ENCODE results near the gene TBC1D32. TPM values are rescaled to one million over a fixed set of nuclear protein-coding genes. Genes with fewer than 3 reads are reported as not detected.

The TBC1D32 gene
- polyA plus RNA-seq, 1 of the 3 experiments (the other 2 are of a cell fraction) = 2.3 TPM

DNA sequence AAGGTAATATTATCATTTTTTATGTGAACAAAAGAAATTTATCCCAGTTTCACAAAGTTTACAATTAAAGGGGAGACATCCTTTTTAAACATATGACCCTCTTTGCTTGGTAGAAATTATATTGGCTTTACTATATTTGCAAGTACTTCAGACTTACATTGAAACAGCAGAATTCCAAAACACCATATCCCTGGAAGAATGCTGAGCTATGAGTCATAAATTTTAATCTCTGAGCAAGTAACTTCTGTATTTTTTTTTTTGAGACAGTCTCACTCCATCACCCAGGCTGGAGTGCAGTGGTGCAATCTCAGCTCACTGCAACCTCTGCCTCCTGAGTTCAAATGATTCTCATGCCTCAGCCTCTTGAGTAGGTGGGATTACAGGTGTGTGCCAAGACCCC is 240.4 kb downstream of the TBC1D32 start:
- no peak overlapping the region for H3K4me2 ChIP-seq
- TF ChIP-seq, protein P1, sequence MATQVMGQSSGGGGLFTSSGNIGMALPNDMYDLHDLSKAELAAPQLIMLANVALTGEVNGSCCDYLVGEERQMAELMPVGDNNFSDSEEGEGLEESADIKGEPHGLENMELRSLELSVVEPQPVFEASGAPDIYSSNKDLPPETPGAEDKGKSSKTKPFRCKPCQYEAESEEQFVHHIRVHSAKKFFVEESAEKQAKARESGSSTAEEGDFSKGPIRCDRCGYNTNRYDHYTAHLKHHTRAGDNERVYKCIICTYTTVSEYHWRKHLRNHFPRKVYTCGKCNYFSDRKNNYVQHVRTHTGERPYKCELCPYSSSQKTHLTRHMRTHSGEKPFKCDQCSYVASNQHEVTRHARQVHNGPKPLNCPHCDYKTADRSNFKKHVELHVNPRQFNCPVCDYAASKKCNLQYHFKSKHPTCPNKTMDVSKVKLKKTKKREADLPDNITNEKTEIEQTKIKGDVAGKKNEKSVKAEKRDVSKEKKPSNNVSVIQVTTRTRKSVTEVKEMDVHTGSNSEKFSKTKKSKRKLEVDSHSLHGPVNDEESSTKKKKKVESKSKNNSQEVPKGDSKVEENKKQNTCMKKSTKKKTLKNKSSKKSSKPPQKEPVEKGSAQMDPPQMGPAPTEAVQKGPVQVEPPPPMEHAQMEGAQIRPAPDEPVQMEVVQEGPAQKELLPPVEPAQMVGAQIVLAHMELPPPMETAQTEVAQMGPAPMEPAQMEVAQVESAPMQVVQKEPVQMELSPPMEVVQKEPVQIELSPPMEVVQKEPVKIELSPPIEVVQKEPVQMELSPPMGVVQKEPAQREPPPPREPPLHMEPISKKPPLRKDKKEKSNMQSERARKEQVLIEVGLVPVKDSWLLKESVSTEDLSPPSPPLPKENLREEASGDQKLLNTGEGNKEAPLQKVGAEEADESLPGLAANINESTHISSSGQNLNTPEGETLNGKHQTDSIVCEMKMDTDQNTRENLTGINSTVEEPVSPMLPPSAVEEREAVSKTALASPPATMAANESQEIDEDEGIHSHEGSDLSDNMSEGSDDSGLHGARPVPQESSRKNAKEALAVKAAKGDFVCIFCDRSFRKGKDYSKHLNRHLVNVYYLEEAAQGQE (IDR thresholded peaks at IDR 0.05; ENCODE audit: low read depth, low read length) = no peak
- TF ChIP-seq FOSL2 (IDR thresholded peaks at IDR 0.05; ENCODE audit: borderline replicate concordance, low read depth) = peak; percentile 28; the same call in 1 of the 2 replicates
- H3K4me3 ChIP-seq (ENCODE audit: low read depth in 2 of 2, low read length in 1 of 2) = no peak overlapping the region
- H3K9me3 ChIP-seq = no peaks in the 10 kb centered on the region
- no peak overlapping the region for H3K27ac ChIP-seq (ENCODE audit: low read depth in 2 of 2, low read length in 1 of 2)
- ChIA-PET POLR2A (no interaction called here), CTCF (interaction anchor here (0.7 kb wide), 1 partner anchor 142 kb away, joined by 3 read pairs; no protein-coding TSS in a partner anchor)
- H3K9ac ChIP-seq = no peak overlapping the region
- DNase-seq = no peak
- no peaks in the 10 kb centered on the region for H4K20me1 ChIP-seq (ENCODE audit: insufficient read depth)
- no peak overlapping the region for H2AFZ ChIP-seq (ENCODE audit: low read depth)
- no peaks in the 10 kb centered on the region for H3K9me2 ChIP-seq
- no peaks in the 10 kb centered on the region for H3K79me2 ChIP-seq (ENCODE audit: insufficient read depth)
- H3K4me1 ChIP-seq (ENCODE audit: control insufficient read depth in 1 of 2, insufficient read depth in 2 of 2, low read depth in 1 of 2, low read length in 1 of 2) = no peaks in the 10 kb centered on the region
- no peaks in the 10 kb centered on the region for H3F3A ChIP-seq (replicated peaks; ENCODE audit: insufficient read depth)
- no peaks in the 10 kb centered on the region for H3K36me3 ChIP-seq (replicated peaks in 1 of 2; ENCODE audit: control insufficient read depth in 1 of 2, insufficient read depth in 2 of 2, low read length in 1 of 2)
- H3K27me3 ChIP-seq (ENCODE audit: insufficient read depth) = no peaks in the 10 kb centered on the region

DNA sequence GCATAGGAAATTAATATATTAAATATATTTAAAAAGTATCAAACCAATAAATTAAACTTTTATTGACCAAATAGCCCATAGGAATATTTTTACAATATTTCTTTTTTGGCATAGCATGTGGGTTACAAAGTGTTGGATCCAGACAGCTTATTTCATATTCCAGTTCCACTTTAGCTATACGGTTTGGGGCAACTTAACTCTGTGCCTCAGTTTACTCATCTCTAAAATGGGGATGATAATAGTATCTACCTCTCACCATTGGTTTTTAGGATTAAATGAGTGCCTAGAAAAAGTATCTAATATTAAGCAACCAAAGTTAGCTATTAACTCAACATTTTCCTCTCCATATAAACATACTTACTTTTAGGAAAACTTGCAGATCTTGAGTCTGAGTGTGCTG is 243.8 kb downstream of the TBC1D32 start:
- no peaks in the 10 kb centered on the region for H3K9me2 ChIP-seq
- CTCF ChIA-PET = no interaction called here
- no peaks in the 10 kb centered on the region for H3K79me2 ChIP-seq (ENCODE audit: insufficient read depth)
- no peaks in the 10 kb centered on the region for H3K9me3 ChIP-seq
- H3K4me1 ChIP-seq (ENCODE audit: control insufficient read depth in 1 of 2, insufficient read depth in 2 of 2, low read depth in 1 of 2, low read length in 1 of 2) = no peaks in the 10 kb centered on the region
- no peak overlapping the region for H2AFZ ChIP-seq (ENCODE audit: low read depth)
- no peak overlapping the region for H3K4me2 ChIP-seq
- 97% methylated on average over 1 of the region's 1 CpG for WGBS (ENCODE audit: low lambda C conversion rate)
- no peak overlapping the region for H3K4me3 ChIP-seq (ENCODE audit: low read depth in 2 of 2, low read length in 1 of 2)
- H3K27me3 ChIP-seq (ENCODE audit: insufficient read depth) = no peaks in the 10 kb centered on the region
- H4K20me1 ChIP-seq (ENCODE audit: insufficient read depth) = no peaks in the 10 kb centered on the region
- H3K36me3 ChIP-seq (replicated peaks in 1 of 2; ENCODE audit: control insufficient read depth in 1 of 2, insufficient read depth in 2 of 2, low read length in 1 of 2) = no peaks in the 10 kb centered on the region
- H3F3A ChIP-seq (replicated peaks; ENCODE audit: insufficient read depth) = no peaks in the 10 kb centered on the region
- no peak overlapping the region for H3K9ac ChIP-seq
- no peak overlapping the region for H3K27ac ChIP-seq (ENCODE audit: low read depth in 2 of 2, low read length in 1 of 2)
- DNase-seq = no peak
- TF ChIP-seq, protein P1 (IDR thresholded peaks at IDR 0.05; ENCODE audit: low read depth, low read length) = no peak
- TF ChIP-seq TAF1 (IDR thresholded peaks at IDR 0.05; ENCODE audit: borderline replicate concordance, low read depth, low read length) (no peak), POLR2AphosphoS5 (IDR thresholded peaks at IDR 0.05; ENCODE audit: low read depth, low read length) (no peak), TCF12 (IDR thresholded peaks at IDR 0.05) (no peak), NFIC (IDR thresholded peaks at IDR 0.05; ENCODE audit: borderline replicate concordance) (no peak), SIN3A (IDR thresholded peaks at IDR 0.05; ENCODE audit: borderline replicate concordance, low read depth, low read length) (no peak), MXI1 (IDR thresholded peaks at IDR 0.05; ENCODE audit: low read depth, low read length) (no peak)
- TF ChIP-seq, protein P2, sequence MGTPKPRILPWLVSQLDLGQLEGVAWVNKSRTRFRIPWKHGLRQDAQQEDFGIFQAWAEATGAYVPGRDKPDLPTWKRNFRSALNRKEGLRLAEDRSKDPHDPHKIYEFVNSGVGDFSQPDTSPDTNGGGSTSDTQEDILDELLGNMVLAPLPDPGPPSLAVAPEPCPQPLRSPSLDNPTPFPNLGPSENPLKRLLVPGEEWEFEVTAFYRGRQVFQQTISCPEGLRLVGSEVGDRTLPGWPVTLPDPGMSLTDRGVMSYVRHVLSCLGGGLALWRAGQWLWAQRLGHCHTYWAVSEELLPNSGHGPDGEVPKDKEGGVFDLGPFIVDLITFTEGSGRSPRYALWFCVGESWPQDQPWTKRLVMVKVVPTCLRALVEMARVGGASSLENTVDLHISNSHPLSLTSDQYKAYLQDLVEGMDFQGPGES (IDR thresholded peaks at IDR 0.05; ENCODE audit: low read depth, low read length) = no peak
- POLR2A ChIA-PET = no interaction called here
